ENCODE measurements around the gene TUSC2.
A peak's percentile ranks its signal among the peaks of the same experiment; 100 is the strongest.

Gene TUSC2

DNA sequence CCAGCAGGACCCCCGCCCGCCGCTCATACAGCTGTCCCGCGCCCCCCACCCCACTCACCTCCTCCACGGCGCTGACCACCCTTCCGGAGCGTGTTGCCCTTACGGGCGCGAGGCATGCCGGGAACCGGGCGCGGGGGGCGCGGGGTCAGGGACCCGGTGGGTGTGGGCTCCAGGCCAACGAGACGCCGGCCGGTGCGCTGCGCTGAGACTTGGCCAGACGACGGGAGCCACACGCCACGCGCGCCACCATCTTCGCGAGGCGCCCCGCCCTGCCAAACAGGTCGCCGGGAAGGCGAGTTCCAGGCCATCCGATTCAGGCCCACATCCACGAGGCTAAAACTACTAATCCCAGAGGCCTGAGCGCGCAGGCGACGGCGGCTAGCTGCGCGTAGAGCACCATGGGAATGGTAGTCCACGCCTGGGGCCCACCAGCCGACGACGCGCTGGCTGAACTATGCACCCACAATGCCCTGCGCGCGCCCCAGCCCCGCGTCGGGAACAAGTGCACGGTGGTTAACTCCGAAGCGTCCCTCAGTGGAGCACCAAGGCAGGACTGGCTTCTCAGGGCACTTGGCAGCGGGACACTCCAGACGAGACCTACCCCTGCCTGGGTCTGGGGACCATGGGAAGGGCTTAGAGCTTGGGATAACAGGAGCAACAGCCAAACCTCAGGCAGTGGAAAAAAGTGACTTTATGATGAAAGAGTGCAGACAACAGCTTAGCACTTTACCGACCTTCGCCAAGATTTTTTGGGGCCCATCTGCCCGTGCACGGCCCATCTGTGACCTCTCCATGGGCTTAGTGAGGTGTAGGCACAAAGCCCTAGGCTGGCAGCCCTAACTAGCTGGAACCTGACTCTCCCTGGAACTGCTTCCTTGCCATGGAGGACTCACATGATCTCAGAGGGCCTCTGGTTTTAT lies 35.6 kb downstream of the TUSC2 start, which contains the start of gene IFRD2 (continued):
- TF ChIP-seq, protein P1, sequence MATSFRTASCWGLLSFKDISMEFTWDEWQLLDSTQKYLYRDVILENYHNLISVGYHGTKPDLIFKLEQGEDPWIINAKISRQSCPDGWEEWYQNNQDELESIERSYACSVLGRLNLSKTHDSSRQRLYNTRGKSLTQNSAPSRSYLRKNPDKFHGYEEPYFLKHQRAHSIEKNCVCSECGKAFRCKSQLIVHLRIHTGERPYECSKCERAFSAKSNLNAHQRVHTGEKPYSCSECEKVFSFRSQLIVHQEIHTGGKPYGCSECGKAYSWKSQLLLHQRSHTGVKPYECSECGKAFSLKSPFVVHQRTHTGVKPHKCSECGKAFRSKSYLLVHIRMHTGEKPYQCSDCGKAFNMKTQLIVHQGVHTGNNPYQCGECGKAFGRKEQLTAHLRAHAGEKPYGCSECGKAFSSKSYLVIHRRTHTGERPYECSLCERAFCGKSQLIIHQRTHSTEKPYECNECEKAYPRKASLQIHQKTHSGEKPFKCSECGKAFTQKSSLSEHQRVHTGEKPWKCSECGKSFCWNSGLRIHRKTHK (tag by site-specific recombination; IDR thresholded peaks at IDR 0.05): no peak
- TF ChIP-seq ZNF626 (tag by site-specific recombination; IDR thresholded peaks at IDR 0.05): no peak
- no peak for TF ChIP-seq ZNF549 (tag by site-specific recombination; IDR thresholded peaks at IDR 0.05)
- TF ChIP-seq, protein P2, sequence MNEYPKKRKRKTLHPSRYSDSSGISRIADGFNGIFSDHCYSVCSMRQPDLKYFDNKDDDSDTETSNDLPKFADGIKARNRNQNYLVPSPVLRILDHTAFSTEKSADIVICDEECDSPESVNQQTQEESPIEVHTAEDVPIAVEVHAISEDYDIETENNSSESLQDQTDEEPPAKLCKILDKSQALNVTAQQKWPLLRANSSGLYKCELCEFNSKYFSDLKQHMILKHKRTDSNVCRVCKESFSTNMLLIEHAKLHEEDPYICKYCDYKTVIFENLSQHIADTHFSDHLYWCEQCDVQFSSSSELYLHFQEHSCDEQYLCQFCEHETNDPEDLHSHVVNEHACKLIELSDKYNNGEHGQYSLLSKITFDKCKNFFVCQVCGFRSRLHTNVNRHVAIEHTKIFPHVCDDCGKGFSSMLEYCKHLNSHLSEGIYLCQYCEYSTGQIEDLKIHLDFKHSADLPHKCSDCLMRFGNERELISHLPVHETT (tag by site-specific recombination; IDR thresholded peaks at IDR 0.05): no peak; the same call in 1 of the 2 replicates
- TF ChIP-seq, protein P3, sequence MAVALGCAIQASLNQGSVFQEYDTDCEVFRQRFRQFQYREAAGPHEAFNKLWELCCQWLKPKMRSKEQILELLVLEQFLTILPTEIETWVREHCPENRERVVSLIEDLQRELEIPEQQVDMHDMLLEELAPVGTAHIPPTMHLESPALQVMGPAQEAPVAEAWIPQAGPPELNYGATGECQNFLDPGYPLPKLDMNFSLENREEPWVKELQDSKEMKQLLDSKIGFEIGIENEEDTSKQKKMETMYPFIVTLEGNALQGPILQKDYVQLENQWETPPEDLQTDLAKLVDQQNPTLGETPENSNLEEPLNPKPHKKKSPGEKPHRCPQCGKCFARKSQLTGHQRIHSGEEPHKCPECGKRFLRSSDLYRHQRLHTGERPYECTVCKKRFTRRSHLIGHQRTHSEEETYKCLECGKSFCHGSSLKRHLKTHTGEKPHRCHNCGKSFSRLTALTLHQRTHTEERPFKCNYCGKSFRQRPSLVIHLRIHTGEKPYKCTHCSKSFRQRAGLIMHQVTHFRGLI (tag by site-specific recombination; IDR thresholded peaks at IDR 0.05): no peak
- no peak for TF ChIP-seq BCL11B (tag by site-specific recombination; IDR thresholded peaks at IDR 0.05; ENCODE audit: low read depth)
- TF ChIP-seq SP2 (tag by site-specific recombination; IDR thresholded peaks at IDR 0.05): peak; percentile 58
- TF ChIP-seq SCRT2 (tag by site-specific recombination; IDR thresholded peaks at IDR 0.05): no peak
- no peak for TF ChIP-seq ZNF140 (tag by site-specific recombination; IDR thresholded peaks at IDR 0.05)
- no peak for TF ChIP-seq ZNF175 (tag by site-specific recombination; IDR thresholded peaks at IDR 0.05)
- peak; percentile 30; the same call in 1 of the 2 replicates for TF ChIP-seq ZIC2 (tag by site-specific recombination; IDR thresholded peaks at IDR 0.05)
- TF ChIP-seq ZNF16 (tag by site-specific recombination; IDR thresholded peaks at IDR 0.05; ENCODE audit: low read depth): no peak
- TF ChIP-seq PRDM1 (tag by site-specific recombination; IDR thresholded peaks at IDR 0.05): no peak
- TF ChIP-seq RBAK (tag by site-specific recombination; IDR thresholded peaks at IDR 0.05): no peak
- TF ChIP-seq ZNF24 (tag by site-specific recombination; IDR thresholded peaks at IDR 0.05): peak; percentile 85
- 0 out of 2 replicates have a peak, but pooled peaks have one; percentile 29 for TF ChIP-seq ZNF600 (tag by site-specific recombination; IDR thresholded peaks at IDR 0.05)
- TF ChIP-seq, protein P4, sequence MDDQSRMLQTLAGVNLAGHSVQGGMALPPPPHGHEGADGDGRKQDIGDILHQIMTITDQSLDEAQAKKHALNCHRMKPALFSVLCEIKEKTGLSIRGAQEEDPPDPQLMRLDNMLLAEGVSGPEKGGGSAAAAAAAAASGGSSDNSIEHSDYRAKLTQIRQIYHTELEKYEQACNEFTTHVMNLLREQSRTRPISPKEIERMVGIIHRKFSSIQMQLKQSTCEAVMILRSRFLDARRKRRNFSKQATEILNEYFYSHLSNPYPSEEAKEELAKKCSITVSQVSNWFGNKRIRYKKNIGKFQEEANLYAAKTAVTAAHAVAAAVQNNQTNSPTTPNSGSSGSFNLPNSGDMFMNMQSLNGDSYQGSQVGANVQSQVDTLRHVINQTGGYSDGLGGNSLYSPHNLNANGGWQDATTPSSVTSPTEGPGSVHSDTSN (CRISPR knock-in tag; IDR thresholded peaks at IDR 0.05): 0 out of 2 replicates have a peak, but pooled peaks have one; percentile 24
- no peak for TF ChIP-seq ZNF677 (tag by site-specific recombination; IDR thresholded peaks at IDR 0.05)
- no peak for TF ChIP-seq ZSCAN23 (tag by site-specific recombination; IDR thresholded peaks at IDR 0.05)
- no peak for TF ChIP-seq EGR2 (tag by site-specific recombination; IDR thresholded peaks at IDR 0.05; ENCODE audit: low read depth)
- TF ChIP-seq, protein P5, sequence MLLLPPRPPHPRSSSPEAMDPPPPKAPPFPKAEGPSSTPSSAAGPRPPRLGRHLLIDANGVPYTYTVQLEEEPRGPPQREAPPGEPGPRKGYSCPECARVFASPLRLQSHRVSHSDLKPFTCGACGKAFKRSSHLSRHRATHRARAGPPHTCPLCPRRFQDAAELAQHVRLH (tag by site-specific recombination; IDR thresholded peaks at IDR 0.05): no peak
- TF ChIP-seq ZNF791 (tag by site-specific recombination; IDR thresholded peaks at IDR 0.05): no peak
- no peak for TF ChIP-seq GLI4 (tag by site-specific recombination; IDR thresholded peaks at IDR 0.05)
- TF ChIP-seq, protein P6, sequence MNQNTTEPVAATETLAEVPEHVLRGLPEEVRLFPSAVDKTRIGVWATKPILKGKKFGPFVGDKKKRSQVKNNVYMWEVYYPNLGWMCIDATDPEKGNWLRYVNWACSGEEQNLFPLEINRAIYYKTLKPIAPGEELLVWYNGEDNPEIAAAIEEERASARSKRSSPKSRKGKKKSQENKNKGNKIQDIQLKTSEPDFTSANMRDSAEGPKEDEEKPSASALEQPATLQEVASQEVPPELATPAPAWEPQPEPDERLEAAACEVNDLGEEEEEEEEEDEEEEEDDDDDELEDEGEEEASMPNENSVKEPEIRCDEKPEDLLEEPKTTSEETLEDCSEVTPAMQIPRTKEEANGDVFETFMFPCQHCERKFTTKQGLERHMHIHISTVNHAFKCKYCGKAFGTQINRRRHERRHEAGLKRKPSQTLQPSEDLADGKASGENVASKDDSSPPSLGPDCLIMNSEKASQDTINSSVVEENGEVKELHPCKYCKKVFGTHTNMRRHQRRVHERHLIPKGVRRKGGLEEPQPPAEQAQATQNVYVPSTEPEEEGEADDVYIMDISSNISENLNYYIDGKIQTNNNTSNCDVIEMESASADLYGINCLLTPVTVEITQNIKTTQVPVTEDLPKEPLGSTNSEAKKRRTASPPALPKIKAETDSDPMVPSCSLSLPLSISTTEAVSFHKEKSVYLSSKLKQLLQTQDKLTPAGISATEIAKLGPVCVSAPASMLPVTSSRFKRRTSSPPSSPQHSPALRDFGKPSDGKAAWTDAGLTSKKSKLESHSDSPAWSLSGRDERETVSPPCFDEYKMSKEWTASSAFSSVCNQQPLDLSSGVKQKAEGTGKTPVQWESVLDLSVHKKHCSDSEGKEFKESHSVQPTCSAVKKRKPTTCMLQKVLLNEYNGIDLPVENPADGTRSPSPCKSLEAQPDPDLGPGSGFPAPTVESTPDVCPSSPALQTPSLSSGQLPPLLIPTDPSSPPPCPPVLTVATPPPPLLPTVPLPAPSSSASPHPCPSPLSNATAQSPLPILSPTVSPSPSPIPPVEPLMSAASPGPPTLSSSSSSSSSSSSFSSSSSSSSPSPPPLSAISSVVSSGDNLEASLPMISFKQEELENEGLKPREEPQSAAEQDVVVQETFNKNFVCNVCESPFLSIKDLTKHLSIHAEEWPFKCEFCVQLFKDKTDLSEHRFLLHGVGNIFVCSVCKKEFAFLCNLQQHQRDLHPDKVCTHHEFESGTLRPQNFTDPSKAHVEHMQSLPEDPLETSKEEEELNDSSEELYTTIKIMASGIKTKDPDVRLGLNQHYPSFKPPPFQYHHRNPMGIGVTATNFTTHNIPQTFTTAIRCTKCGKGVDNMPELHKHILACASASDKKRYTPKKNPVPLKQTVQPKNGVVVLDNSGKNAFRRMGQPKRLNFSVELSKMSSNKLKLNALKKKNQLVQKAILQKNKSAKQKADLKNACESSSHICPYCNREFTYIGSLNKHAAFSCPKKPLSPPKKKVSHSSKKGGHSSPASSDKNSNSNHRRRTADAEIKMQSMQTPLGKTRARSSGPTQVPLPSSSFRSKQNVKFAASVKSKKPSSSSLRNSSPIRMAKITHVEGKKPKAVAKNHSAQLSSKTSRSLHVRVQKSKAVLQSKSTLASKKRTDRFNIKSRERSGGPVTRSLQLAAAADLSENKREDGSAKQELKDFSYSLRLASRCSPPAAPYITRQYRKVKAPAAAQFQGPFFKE (tag by site-specific recombination; IDR thresholded peaks at IDR 0.05; ENCODE audit: borderline replicate concordance): no peak
- TF ChIP-seq ZBTB48 (tag by site-specific recombination; IDR thresholded peaks at IDR 0.05): peak; percentile 67; the same call in 1 of the 2 replicates
- no peak for TF ChIP-seq ZNF658 (tag by site-specific recombination; IDR thresholded peaks at IDR 0.05)
- TF ChIP-seq ZNF629 (tag by site-specific recombination; IDR thresholded peaks at IDR 0.05): peak; percentile 48; the same call in 1 of the 2 replicates
- no peak for TF ChIP-seq ZNF843 (tag by site-specific recombination; IDR thresholded peaks at IDR 0.05)
- no peak for TF ChIP-seq ZNF585B (tag by site-specific recombination; IDR thresholded peaks at IDR 0.05)
